Stimulated activated CD4-positive, alpha-beta T cell treated with anti-CD3 and anti-CD28 coated beads, Interleukin-2, amount 100 ng/mL, for 24 hours (primary cell): Measurements from ENCODE around the gene XRN2.

Experiments used
- DNase-seq, 2 donors: peaks; one replicate each; pipeline ENCODE4 v3.0.0-alpha.2; 2020

The XRN2 gene

DNA sequence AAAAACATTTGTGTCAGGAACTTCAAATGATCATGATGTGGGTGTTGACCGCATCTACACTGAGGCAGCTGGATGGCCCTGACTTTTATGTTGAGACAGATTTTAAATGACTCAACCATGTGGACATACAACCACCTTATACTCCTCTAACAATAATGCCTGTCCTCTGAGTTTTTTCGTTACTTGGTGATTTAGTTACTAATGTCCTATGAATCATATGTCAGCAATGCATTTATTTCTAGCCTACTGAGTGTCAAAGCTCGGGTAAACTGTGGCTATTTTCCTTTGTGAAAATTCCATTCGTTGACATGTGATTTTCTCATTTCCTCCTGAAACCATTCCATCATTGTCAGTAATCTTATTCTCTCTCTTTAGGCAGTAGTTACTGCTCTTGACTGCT is 133.1 kb downstream of the XRN2 start:
- no peak for DNase-seq

DNA sequence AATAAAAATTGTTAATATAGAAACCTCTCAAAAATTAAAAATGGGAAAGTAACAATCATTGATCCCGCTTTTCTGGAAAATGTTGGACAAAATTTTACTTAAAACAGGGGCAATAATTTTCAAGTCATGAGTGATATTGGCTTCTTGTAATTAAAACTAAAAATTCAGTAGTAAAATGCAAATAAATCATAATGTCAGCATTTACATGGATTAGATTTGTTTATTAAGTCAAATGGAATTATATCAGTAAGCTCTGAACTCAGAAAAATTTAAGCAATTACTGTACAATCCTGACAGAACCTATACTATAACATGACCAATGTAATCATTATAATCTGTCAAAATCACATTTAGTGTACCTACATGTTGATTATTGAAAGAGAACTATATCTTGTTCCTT is 134.1 kb downstream of the XRN2 start:
- no peak for DNase-seq

GRCh38 chr20:21437816-21438215 is 134.7 kb downstream of the XRN2 start:
- no peak for DNase-seq
